ENCODE results near the gene FBXO46.
A peak's percentile ranks its signal among the peaks of the same experiment; 100 is the strongest.
"Not testable (repeated sequence)": the region's sequence is repeated elsewhere in the genome, so short reads cannot be mapped to it uniquely, and the experiment has no call there.

FBXO46 gene

GRCh38 chr19:45733160-45733810 is 2.6 kb upstream of the FBXO46 start, which contains the start of gene MEIOSIN:
TSS of gene MEIOSIN (plus strand) at chr19:45733439. CDS start at chr19:45735377, 1,938 bp downstream.
- no peak for DNase-seq (ENCODE audit: insufficient read length, low spot score)
- no peak for FAIRE-seq

- peak; percentile 61 for FAIRE-seq
- no peak for DNase-seq (ENCODE audit: insufficient read length, low spot score)
Measured at GRCh38 chr19:45729800-45730290, 851 bp downstream of the FBXO46 start.

GRCh38 chr19:45728683-45729082 is 2.0 kb downstream of the FBXO46 start:
- not testable (repeated sequence) for DNase-seq (ENCODE audit: insufficient read length, low spot score); FAIRE-seq

- DNase-seq (ENCODE audit: insufficient read length, low spot score); FAIRE-seq: not testable (repeated sequence)
Measured at GRCh38 chr19:45720065-45720464, 10.6 kb downstream of the FBXO46 start.

GRCh38 chr19:45717983-45718650 is 12.6 kb downstream of the FBXO46 start:
- no peak for FAIRE-seq
- no peak for DNase-seq (ENCODE audit: insufficient read length, low spot score)

- FAIRE-seq (peak; percentile 100), DNase-seq (ENCODE audit: insufficient read length, low spot score) (peak; percentile 97)
Measured at GRCh38 chr19:45717131-45717982, 13.3 kb downstream of the FBXO46 start.

GRCh38 chr19:45716359-45717130 is 14.2 kb downstream of the FBXO46 start:
- FAIRE-seq (no peak), DNase-seq (ENCODE audit: insufficient read length, low spot score) (no peak)

GRCh38 chr19:45715139-45715538 is 15.6 kb downstream of the FBXO46 start:
- DNase-seq (ENCODE audit: insufficient read length, low spot score), result no peak
- no peak for FAIRE-seq

GRCh38 chr19:45713141-45713540 is 17.6 kb downstream of the FBXO46 start:
- no peak for FAIRE-seq

GRCh38 chr19:45712699-45713067 is 18.0 kb downstream of the FBXO46 start:
- FAIRE-seq (no peak), DNase-seq (ENCODE audit: insufficient read length, low spot score) (no peak)

More at GRCh38 chr19:45713141-45713540, 17.6 kb downstream of the FBXO46 start:
- no peak for DNase-seq (ENCODE audit: insufficient read length, low spot score)

- DNase-seq (ENCODE audit: insufficient read length, low spot score) (no peak), FAIRE-seq (no peak)
Measured at GRCh38 chr19:45711851-45712698, 18.6 kb downstream of the FBXO46 start.

GRCh38 chr19:45710356-45711130 is 20.2 kb downstream of the FBXO46 start:
- FAIRE-seq (no peak), DNase-seq (ENCODE audit: insufficient read length, low spot score) (no peak)

- DNase-seq (ENCODE audit: insufficient read length, low spot score), result no peak
- FAIRE-seq, result no peak
Measured at GRCh38 chr19:45705710-45706415, 24.8 kb downstream of the FBXO46 start.

- no peak for FAIRE-seq
- DNase-seq (ENCODE audit: insufficient read length, low spot score), result no peak
Measured at GRCh38 chr19:45705115-45705514, 25.6 kb downstream of the FBXO46 start.

GRCh38 chr19:45701676-45702075 is 29.0 kb downstream of the FBXO46 start:
- DNase-seq (ENCODE audit: insufficient read length, low spot score), result no peak
- no peak for FAIRE-seq

- DNase-seq (ENCODE audit: insufficient read length, low spot score) (peak; percentile 53), FAIRE-seq (peak; percentile 31)
Measured at GRCh38 chr19:45693106-45693788, 37.4 kb downstream of the FBXO46 start.

All from GM19239 (cell line).